ENCODE measurements around the gene MGAT4C. TPM values are rescaled to one million over a fixed set of nuclear protein-coding genes. Genes with fewer than 3 reads are reported as not detected.

Gene MGAT4C
- total RNA-seq, 1 donor from 2014 or later = 11.6 TPM

DNA sequence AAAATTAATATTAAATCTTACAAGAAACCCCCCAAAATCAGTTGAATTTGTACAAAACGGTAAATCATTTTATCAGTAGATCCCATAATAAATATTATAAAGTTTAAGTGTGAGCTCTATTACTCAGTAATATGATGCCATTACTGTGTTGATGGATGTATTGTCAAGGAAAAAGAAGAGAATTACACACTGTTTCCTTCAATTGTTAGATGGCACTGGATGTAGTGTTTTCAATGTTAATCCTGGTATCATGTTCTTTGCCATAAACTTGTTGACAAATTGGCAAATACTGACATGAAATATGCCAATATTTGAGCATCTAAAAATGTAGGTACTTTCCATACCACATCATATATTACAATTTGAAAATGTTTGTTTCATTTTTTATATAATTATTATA lies 280.5 kb downstream of the MGAT4C start:
- no peak for DNase-seq (ENCODE audit: low spot score)

DNA sequence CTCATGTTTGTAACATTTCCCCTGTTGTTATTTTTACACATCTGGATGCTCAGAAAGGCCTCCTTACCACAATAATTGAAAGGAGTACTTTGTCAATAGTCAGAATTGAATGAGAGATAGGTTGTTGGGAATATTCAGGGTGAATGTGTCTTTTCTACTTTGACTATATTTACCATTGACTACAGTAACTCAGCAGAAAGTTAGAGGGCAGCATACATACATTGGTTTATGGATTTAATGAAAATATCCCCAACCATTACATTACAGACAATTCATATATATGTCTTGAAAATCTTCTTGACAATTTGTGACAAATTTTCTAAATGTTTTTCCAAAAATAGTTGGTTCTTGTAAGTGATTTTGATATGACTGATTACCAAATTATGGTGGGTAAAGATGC lies 284.4 kb downstream of the MGAT4C start:
- DNase-seq (ENCODE audit: low spot score) = no peak

DNA sequence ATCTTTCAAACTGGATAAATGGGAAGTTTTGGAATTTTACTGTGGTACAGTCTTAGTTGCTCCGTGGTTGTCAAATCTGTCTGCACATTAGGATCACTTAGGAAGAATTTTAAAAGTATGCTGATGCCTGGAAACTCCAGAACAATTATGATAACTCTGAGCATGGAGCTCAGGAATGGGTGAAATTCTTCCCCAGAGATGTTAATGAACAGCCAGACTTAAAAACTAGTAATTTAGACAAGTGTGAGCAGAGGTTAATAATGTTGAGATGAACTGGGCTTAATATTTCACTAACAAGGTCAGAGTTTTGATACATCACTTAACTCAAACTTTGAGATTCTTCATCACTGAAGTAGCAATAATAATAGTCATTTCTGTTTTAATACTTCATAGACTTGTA lies 287.6 kb downstream of the MGAT4C start:
- no peak for DNase-seq (ENCODE audit: low spot score)

DNA sequence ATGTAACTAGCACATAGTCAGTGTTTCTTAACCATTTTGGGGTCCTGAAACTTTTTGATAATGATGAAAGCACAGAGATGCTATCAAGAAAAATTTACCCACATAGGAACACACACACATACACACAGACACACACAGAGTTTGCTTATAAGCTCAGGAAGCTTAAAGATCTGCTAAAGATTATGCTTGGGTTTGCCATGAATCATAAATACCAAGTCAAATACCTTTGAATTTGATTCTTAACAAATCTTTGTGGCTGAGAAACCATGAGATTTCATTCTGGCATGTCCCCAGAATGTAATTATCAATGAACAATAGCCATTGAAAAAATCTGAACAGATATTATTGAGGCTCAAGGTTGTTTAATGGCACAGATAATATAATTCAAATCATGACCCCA lies 292.9 kb downstream of the MGAT4C start:
- no peak for DNase-seq (ENCODE audit: low spot score)

DNA sequence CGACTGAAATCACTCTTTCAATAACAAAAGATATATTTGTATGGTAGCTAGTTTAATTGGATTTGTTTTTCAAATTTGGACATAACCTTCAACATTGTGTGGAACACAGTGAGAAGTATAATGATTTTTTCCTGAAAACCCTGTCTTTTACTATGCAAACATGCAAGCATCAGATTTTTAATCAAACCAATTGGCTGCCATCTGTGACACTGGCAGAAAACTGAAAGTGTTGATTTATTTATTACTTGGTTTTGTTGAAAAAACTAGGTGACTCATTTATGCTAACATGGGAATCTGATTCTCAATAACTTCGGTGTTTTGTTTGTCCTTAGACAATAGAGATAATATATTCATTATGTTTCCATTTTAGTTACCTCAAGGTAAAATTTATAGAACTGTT lies 300.1 kb downstream of the MGAT4C start:
- DNase-seq (ENCODE audit: low spot score) = no peak

DNA sequence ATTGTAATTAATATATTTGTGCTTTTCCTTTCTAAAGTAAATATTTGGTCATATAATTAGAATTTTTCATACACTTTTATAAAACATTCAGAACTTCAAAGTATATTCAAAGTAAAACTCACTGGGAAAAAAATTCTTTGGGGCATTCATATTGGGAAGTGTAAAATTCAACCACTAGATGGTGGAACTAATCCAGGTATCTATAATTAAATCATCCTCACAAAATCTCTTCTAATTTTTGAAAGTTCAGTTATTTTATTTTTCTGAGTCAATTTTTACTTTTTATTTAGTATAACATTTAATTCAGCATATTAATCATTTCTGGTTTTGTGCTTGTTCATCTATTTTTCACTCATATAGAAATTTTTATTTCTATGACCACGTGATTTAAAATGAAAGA lies 301.1 kb downstream of the MGAT4C start:
- no peak for DNase-seq (ENCODE audit: low spot score)

DNA sequence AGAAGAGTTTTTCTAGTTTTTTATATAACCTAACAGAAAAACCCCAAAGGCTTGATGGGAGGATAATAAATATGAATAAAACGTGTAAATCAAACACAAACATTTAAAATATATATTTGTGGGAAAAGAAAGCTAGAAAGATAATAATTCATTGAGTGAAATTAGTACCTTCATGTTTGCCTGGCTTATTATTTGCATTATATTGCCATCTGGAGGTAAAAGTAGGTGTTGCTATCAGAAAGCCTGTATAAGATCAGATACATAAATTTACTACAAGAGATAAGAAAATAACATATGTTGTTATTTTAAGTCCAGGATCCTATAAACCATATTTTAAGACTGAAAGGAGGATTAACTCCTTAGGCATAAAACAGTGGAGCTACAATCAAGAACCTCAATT lies 304.4 kb downstream of the MGAT4C start:
- DNase-seq (ENCODE audit: low spot score) = peak; percentile 3

DNA sequence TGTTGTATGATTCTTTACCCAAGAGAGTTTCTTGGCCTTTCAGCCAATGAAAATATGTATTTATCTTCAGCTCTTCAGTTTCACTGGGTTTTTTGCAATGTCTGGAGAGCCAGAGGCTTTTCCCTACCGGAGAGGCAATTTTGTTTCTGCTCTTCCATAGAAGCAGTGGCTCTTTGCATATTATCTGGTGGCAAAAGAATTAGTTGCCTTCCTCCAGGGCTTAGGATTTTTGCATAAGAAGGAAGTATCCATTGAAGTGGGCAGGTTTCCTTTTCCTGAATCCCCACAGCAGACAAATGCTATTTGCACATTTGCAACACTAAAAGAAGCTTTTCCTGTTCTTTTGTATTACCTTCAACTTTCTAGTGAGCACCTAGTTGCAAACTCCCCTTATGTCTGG lies 306.9 kb downstream of the MGAT4C start:
- no peak for DNase-seq (ENCODE audit: low spot score)

DNA sequence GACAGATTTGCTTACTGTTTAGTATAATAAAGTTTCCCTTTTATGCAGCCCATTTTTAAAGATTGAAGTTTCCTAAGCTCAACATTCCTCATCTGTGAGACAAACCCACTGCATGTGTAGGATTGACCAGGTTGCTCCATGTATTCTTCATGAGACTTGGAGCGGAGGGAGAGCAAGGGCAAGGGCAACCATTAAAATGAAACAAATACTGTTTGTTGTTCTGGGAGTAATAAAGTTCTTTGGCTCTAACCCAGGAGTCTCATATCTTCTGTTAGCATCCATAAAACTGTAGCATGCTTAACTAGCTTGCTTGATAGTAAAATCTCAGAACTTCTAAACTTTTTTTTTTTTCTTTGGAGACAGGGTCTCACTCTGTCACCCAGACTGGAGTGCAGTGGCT lies 307.9 kb downstream of the MGAT4C start:
- no peak for DNase-seq (ENCODE audit: low spot score)

DNA sequence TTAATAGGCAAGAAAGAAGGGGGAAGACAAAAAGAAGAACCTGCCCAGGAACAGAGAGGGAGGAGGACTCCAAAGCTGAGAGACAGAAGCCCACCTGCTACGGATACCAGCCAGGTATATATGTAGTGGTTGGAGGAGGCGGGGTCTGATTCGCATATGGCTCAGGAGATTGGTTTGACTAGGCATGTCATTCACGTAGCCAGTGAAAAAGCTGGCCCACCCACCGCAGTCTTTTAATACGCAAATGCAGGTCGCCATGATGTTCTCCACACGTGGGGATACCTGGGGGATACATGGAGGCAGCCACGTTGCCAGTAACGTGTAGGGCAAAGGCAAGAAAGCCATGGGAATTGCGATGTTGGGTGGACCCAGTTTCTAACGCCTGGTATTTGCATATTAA lies 308.9 kb downstream of the MGAT4C start:
- DNase-seq (ENCODE audit: low spot score) = no peak

DNA sequence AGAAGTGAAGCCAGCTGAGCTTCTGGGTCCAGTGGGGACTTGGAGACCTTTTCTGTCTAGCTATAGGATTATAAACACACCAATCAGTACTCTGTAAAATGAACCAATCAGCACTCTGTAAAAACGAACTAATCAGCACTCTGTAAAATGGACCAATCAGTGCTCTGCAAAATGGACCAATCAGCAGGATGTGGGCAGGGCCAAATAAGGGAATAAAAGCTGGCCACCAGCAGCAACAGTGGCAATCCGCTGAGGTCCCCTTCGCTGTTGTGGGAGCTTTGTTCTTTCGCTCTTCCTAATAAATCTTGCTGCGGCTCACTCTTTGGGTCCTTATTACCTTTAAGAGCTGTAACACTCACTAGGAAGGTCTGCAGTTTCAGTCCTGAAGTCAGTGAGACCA lies 309.8 kb downstream of the MGAT4C start:
- DNase-seq (ENCODE audit: low spot score) = no peak

DNA sequence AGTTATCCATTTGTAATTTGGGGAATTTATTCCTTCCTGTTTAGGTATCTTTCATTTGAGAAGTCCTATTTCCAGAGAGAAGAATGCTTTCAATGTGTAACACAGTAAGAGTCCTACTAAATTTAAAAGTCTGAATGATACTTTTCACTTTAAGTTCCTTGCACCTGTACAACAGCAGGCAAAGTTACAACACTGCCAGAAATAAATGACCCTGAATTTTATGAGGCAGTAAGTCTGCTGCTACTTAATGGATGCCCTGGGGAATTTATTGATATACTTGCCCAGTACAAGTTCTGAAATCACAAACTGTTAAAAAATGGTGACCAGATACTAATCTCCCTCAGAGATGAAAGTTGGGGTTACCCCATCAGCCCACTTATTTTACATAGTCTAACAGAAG lies 329.0 kb downstream of the MGAT4C start:
- DNase-seq (ENCODE audit: low spot score) = no peak

DNA sequence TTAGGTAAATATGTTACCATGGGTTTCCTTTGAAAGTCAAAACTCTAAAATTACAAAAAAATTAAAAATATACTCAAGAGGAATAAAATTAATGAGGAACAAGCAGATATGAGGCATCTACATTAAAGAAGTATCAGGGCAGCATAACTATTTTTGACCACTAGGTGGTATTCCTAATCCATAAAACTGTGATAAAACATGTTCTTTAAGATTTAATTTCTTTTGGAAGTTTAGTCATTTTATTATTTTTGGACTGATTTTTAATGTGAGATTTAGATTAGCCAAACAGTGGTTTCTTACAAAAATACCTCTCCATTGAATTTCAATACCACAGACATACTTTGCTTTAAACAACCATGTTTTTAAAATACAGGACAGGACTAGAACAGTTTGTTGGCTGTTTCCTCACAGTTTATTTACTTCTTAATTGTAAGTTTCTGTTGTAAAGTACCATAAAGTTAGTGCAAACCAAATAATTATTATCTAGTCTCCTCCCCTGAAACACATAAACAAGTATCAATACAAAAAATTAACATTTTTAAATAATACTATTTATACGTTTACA lies 332.3 kb downstream of the MGAT4C start:
- DNase-seq (ENCODE audit: low spot score) = peak; percentile 32

DNA sequence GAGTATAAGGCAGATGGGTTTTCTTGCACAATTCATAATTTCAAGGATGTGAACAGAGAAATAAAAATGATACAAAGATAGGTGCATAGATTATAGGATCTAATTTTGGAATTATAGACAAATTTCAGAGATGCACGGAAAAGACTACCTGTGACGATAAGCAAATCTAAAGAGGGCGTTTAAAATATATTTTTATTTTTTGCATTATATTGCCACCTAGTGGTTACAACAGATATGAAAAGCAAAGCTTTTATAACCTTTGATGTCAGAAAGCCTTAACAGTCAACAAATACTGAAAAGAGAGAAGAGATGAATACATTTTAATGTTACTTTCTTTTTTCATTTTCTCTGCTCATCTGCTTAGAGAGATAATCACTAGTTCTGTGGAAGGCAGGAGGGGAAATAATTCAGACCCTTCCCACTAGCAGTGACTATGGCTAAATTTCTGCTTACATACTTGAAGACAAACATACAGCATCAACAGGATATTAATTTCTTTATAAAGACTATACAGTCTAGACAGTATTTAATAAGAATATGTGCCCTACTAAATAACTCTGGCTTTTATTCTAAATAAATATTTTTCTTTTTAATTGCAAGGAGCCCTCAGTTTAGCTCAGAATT lies 335.8 kb downstream of the MGAT4C start:
- peak; percentile 16 for DNase-seq (ENCODE audit: low spot score)

Data from umbilical cord (tissue), 2 donors.